Naive thymus-derived CD4-positive, alpha-beta T cell (primary cell): ENCODE measurements around the gene LIN7B. TPM values are rescaled to one million over a fixed set of nuclear protein-coding genes. Genes with fewer than 3 reads are reported as not detected.

ENCODE experiments used
- ATAC-seq: fragments of 150-1000 bp; cut with Tn5 transposase; 2 replicates; pipeline ENCODE4 v1.10.0; 2021; ENCODE audit warnings: mild to moderate bottlenecking, moderate library complexity
- CTCF ChIA-PET: fragments of 350-600 bp; sonication (Branson Sonifier 250); formaldehyde crosslinking; loops from one replicate; lab custom pipeline; 2021; ENCODE audit warnings: antibody characterized with exemption; lab: Charles Lee
- POLR2A ChIA-PET: fragments of 350-600 bp; sonication (Branson Sonifier 250); formaldehyde crosslinking; loops from one replicate; lab custom pipeline; 2021; ENCODE audit warnings: antibody characterized with exemption, inconsistent platforms; lab: Charles Lee
- DNase-seq, 9 donors: peaks; one replicate each; pipeline versions ENCODE4 v3.0.0 to v3.0.0-alpha.2; 2020 to 2022; ENCODE audit warnings: mixed read lengths in 1 of 9
- H3K27ac ChIP-seq: one replicate; pipeline ENCODE4 v1.7.0; 2013; ENCODE audit warnings: mild to moderate bottlenecking, low read depth, low read length, moderate library complexity
- H3K27me3 ChIP-seq, 2 donors: one replicate each; pipeline ENCODE4 v1.7.0; 2013; ENCODE audit warnings: low read length in 2 of 2, mild to moderate bottlenecking in 2 of 2, moderate library complexity in 2 of 2; ENCODE audit not compliant: control insufficient read depth in 2 of 2, insufficient read depth in 2 of 2
- H3K36me3 ChIP-seq, 3 experiments: 1 replicate in 2 of 3; 2 replicates in 1 of 3; pipeline ENCODE4 v1.7.0; 2013; ENCODE audit warnings: low read length in 3 of 3, mild to moderate bottlenecking in 3 of 3, moderate library complexity in 1 of 3; ENCODE audit not compliant: insufficient read depth in 3 of 3, control insufficient read depth in 2 of 3
- H3K4me1 ChIP-seq, 2 donors: one replicate each; pipeline ENCODE4 v1.7.0; 2013; ENCODE audit warnings: low read length in 2 of 2, mild to moderate bottlenecking in 2 of 2, moderate library complexity in 1 of 2; ENCODE audit not compliant: control insufficient read depth in 2 of 2, insufficient read depth in 2 of 2
- H3K4me3 ChIP-seq: 2 replicates; pipeline ENCODE4 v1.7.0; 2013; ENCODE audit warnings: mild to moderate bottlenecking, low read length
- H3K9me3 ChIP-seq, 3 experiments: 1 replicate in 2 of 3; 2 replicates in 1 of 3; pipeline ENCODE4 v1.7.0; 2013; ENCODE audit warnings: low read length in 3 of 3; ENCODE audit not compliant: control insufficient read depth in 2 of 3
- H3K27ac Mint-ChIP-seq, 9 donors: one replicate each; pipeline ENCODE4 v1.8.0; 2020 to 2022; ENCODE audit warnings: mixed read lengths in 9 of 9, mild to moderate bottlenecking in 8 of 9, moderate library complexity in 5 of 9, inconsistent platforms in 2 of 9
- H3K27me3 Mint-ChIP-seq, 5 donors: one replicate each; pipeline ENCODE4 v1.8.0; 2021 to 2022; ENCODE audit warnings: mixed read lengths in 5 of 5, mild to moderate bottlenecking in 1 of 5
- H3K36me3 Mint-ChIP-seq, 5 donors: one replicate each; pipeline ENCODE4 v1.8.0; 2020 to 2022; ENCODE audit warnings: mixed read lengths in 5 of 5, mild to moderate bottlenecking in 3 of 5, inconsistent platforms in 1 of 5
- H3K4me1 Mint-ChIP-seq, 7 donors: one replicate each; pipeline ENCODE4 v1.8.0; 2020 to 2022; ENCODE audit warnings: mixed read lengths in 7 of 7, mild to moderate bottlenecking in 3 of 7, inconsistent platforms in 1 of 7
- H3K4me3 Mint-ChIP-seq, 10 donors: one replicate each; pipeline ENCODE4 v1.8.0; 2020 to 2022; ENCODE audit warnings: mild to moderate bottlenecking in 10 of 10, mixed read lengths in 10 of 10, moderate library complexity in 6 of 10, inconsistent platforms in 2 of 10
- H3K9me3 Mint-ChIP-seq, 11 donors: one replicate each; pipeline ENCODE4 v1.8.0; 2020 to 2022; ENCODE audit warnings: mixed read lengths in 11 of 11, mild to moderate bottlenecking in 4 of 11, inconsistent platforms in 1 of 11, moderate library complexity in 1 of 11
- intact Hi-C, 2 donors: fragments of 100-400 bp; cut with micrococcal nuclease; formaldehyde crosslinking; loops; one replicate each; pipeline ENCODE4 v1.15.1; 2023
- polyA plus RNA-seq, 2 donors: library from polyadenylated mRNA; unstranded; fragments of 300-500 nt; fragmentation: Illumina TruSeq; gene quantifications; one replicate each; pipeline ENCODE4 v1.2.3, GENCODE V29; 2021
- total RNA-seq, 6 experiments: library from RNA in 5 of 6; stranded (reverse) in 5 of 6; gene quantifications; 1 replicate in 5 of 6; 2 replicates in 1 of 6; pipeline ENCODE4 v1.2.3 and lab custom pipeline; 2021 to 2026

Gene LIN7B
- total and polyA plus RNA-seq, 7 experiments from 2014 or later, result 3.7 to 21.7 (median 10.3) TPM

- Mint-ChIP-seq H3K27ac (peak overlapping the region; percentile 8 to 98 (median 88)), H3K4me1 (peaks cover 10 to 18% (median 12%) of the 10 kb centered on the region in 7 donors), H3K27me3 (peaks cover 0 to 14% (median 0%) of the 10 kb centered on the region in 5 donors), H3K4me3 (peak overlapping the region; percentile 82 to 98 (median 90)), H3K9me3 (peaks cover 0 to 2% (median 0%) of the 10 kb centered on the region in 11 donors), H3K36me3 (no peaks in the 10 kb centered on the region)
- peak; percentile 99 for ATAC-seq
- Histone ChIP-seq H3K9me3 (no peaks in the 10 kb centered on the region), H3K27ac (no peak overlapping the region), H3K4me3 (peak overlapping the region; percentile 71), H3K36me3 (no peaks in the 10 kb centered on the region), H3K4me1 (peaks cover 5 to 8% of the 10 kb centered on the region in 2 donors), H3K27me3 (no peaks in the 10 kb centered on the region)
- ChIA-PET POLR2A (interaction anchor here (0.5 to 1.7 kb wide), 5 partner anchors 9 to 33 kb away, joined by 3 to 13 read pairs (median 4); partner anchors contain the start of genes LIN7B and PPFIA3), CTCF (interaction anchor here (0.6 to 0.9 kb wide), 2 partner anchors 11 to 110 kb away, joined by 3 read pairs; no protein-coding TSS in a partner anchor)
- intact Hi-C loops, result loop anchor here (1.0 to 2.0 kb wide), 7 partner anchors 9 to 135 kb away; partner anchors contain the start of genes C19orf73 (in 2 of the 2), PPFIA3 (in 2 of the 2), GYS1 (in 1 of the 2) and LIN7B (in 1 of the 2)
- DNase-seq, result peak; percentile 89 to 97 (median 94)
These were observed 13.7 kb downstream of the LIN7B start for GRCh38 chr19:49127674-49128544.

GRCh38 chr19:49128545-49129237, 14.5 kb downstream of the LIN7B start:
- Mint-ChIP-seq H3K9me3 (peaks cover 0 to 2% (median 0%) of the 10 kb centered on the region in 11 donors), H3K36me3 (no peaks in the 10 kb centered on the region), H3K27ac (peak overlapping the region; percentile 8 to 98 (median 76)), H3K4me1 (peaks cover 12 to 22% (median 16%) of the 10 kb centered on the region in 7 donors), H3K4me3 (peak overlapping the region; percentile 82 to 98 (median 90)), H3K27me3 (peaks cover 0 to 7% (median 0%) of the 10 kb centered on the region in 5 donors)
- ATAC-seq (no peak), DNase-seq (no peak)
- ChIA-PET POLR2A (interaction anchor here (0.6 to 1.7 kb wide), 6 partner anchors 9 to 1414 kb away, joined by 3 to 13 read pairs (median 4); partner anchors contain the start of genes LIN7B and PPFIA3), CTCF (interaction anchor here (0.9 kb wide), 1 partner anchor 111 kb away, joined by 3 read pairs; no protein-coding TSS in a partner anchor)
- Histone ChIP-seq H3K4me3 (peak overlapping the region; percentile 71), H3K4me1 (peaks cover 5 to 14% of the 10 kb centered on the region in 2 donors), H3K36me3 (no peaks in the 10 kb centered on the region), H3K27ac (no peak overlapping the region), H3K27me3 (no peaks in the 10 kb centered on the region), H3K9me3 (no peaks in the 10 kb centered on the region)
- intact Hi-C loops, result loop anchor here (1.0 to 2.0 kb wide), 7 partner anchors 9 to 135 kb away; partner anchors contain the start of genes C19orf73 (in 2 of the 2), PPFIA3 (in 2 of the 2), GYS1 (in 1 of the 2) and LIN7B (in 1 of the 2)

GRCh38 chr19:49129238-49129583, 15.0 kb downstream of the LIN7B start:
- Histone ChIP-seq H3K36me3 (no peaks in the 10 kb centered on the region), H3K4me1 (peaks cover 5 to 19% of the 10 kb centered on the region in 2 donors), H3K27me3 (no peaks in the 10 kb centered on the region), H3K9me3 (no peaks in the 10 kb centered on the region), H3K27ac (no peak overlapping the region), H3K4me3 (no peak overlapping the region)
- ChIA-PET CTCF (no interaction called here), POLR2A (interaction anchor here (0.6 to 1.7 kb wide), 3 partner anchors 11 to 1415 kb away, joined by 3 to 13 read pairs (median 3); partner anchors contain the start of gene LIN7B)
- intact Hi-C loops, result loop anchor here in 1 of 2 donors (2.0 kb wide), 1 partner anchor 14 kb away; no protein-coding TSS in a partner anchor
- H3K27me3 Mint-ChIP-seq, result peaks cover 0 to 4% (median 0%) of the 10 kb centered on the region in 5 donors
- no peaks in the 10 kb centered on the region for H3K36me3 Mint-ChIP-seq
- DNase-seq (no peak), ATAC-seq (no peak)
- H3K9me3 Mint-ChIP-seq, result peaks cover 0 to 3% (median 0%) of the 10 kb centered on the region in 11 donors
- H3K27ac Mint-ChIP-seq, result peak overlapping the region in 2 of 9 donors; percentile 87 to 88
- peak overlapping the region in 5 of 10 donors; percentile 9 to 94 (median 85) for H3K4me3 Mint-ChIP-seq
- H3K4me1 Mint-ChIP-seq, result peaks cover 12 to 27% (median 21%) of the 10 kb centered on the region in 7 donors

- no peaks in the 10 kb centered on the region for H3K9me3 ChIP-seq
- peaks cover 5 to 23% of the 10 kb centered on the region in 2 donors for H3K4me1 ChIP-seq
- Mint-ChIP-seq H3K36me3 (no peaks in the 10 kb centered on the region), H3K27ac (peak overlapping the region in 1 of 9 donors; percentile 46), H3K27me3 (peaks cover 0 to 3% (median 0%) of the 10 kb centered on the region in 5 donors), H3K9me3 (peaks cover 0 to 4% (median 0%) of the 10 kb centered on the region in 11 donors), H3K4me3 (no peak overlapping the region), H3K4me1 (peaks cover 12 to 31% (median 22%) of the 10 kb centered on the region in 7 donors)
- DNase-seq (no peak), ATAC-seq (no peak)
- POLR2A ChIA-PET, result interaction anchor here (0.6 to 0.9 kb wide), 2 partner anchors 16 to 25 kb away, joined by 3 read pairs; partner anchors contain the start of gene LIN7B
- no peaks in the 10 kb centered on the region for H3K27me3 ChIP-seq
- intact Hi-C loops, result no loop called here
- no peak overlapping the region for H3K27ac ChIP-seq
- no peak overlapping the region for H3K4me3 ChIP-seq
- CTCF ChIA-PET, result interaction anchor here (1.4 kb wide), 1 partner anchor 32 kb away, joined by 3 read pairs; no protein-coding TSS in a partner anchor
- no peaks in the 10 kb centered on the region for H3K36me3 ChIP-seq
These were observed 16.2 kb downstream of the LIN7B start for GRCh38 chr19:49130325-49130724.

GRCh38 chr19:49132974-49133609, 18.9 kb downstream of the LIN7B start:
- no peak overlapping the region for H3K27ac ChIP-seq
- DNase-seq (peak in 5 of 9 donors; percentile 26 to 57 (median 40)), ATAC-seq (peak; percentile 55)
- Mint-ChIP-seq H3K9me3 (peaks cover 0 to 4% (median 0%) of the 10 kb centered on the region in 11 donors), H3K4me3 (peak overlapping the region; percentile 64 to 90 (median 76)), H3K27me3 (peaks cover 0 to 4% (median 3%) of the 10 kb centered on the region in 5 donors), H3K4me1 (peaks cover 9 to 28% (median 20%) of the 10 kb centered on the region in 7 donors), H3K27ac (peak overlapping the region in 2 of 9 donors; percentile 24 to 79), H3K36me3 (peaks cover 0 to 4% (median 0%) of the 10 kb centered on the region in 5 donors)
- no peaks in the 10 kb centered on the region for H3K36me3 ChIP-seq
- peaks cover 5 to 19% of the 10 kb centered on the region in 2 donors for H3K4me1 ChIP-seq
- ChIA-PET POLR2A (interaction anchor here (0.6 to 1.9 kb wide), 3 partner anchors 18 to 120 kb away, joined by 4 to 5 read pairs (median 4); no protein-coding TSS in a partner anchor), CTCF (interaction anchor here (0.9 kb wide), 1 partner anchor 19 kb away, joined by 3 read pairs; the partner anchor contains the start of gene LIN7B)
- peak overlapping the region; percentile 35 for H3K4me3 ChIP-seq
- H3K9me3 ChIP-seq, result no peaks in the 10 kb centered on the region
- intact Hi-C loops, result no loop called here
- H3K27me3 ChIP-seq, result peaks cover 0 to 3% of the 10 kb centered on the region in 2 donors
